HG03378 (cell line): ENCODE data around the gene OR11L1.

Experiments
- ATAC-seq: cut with Tn5 transposase; IDR thresholded peaks from one replicate; pipeline ENCODE4 v1.9.1; 2021; ENCODE audit warnings: mild to moderate bottlenecking, moderate library complexity; ENCODE audit not compliant: unreplicated experiment

Gene OR11L1

GRCh38 chr1:247812637-247813036 is 29.1 kb downstream of the OR11L1 start:
- no peak for ATAC-seq

- ATAC-seq: no peak
Observed at GRCh38 chr1:247797518-247797917, 44.2 kb downstream of the OR11L1 start.
